ENCODE data around the gene SMOC2. TPM values are rescaled to one million over a fixed set of nuclear protein-coding genes. Genes with fewer than 3 reads are reported as not detected.
A peak's percentile ranks its signal among the peaks of the same experiment; 100 is the strongest.

SMOC2 gene
- total RNA-seq, 8 experiments from 2014 or later = 0.15 to 31.4 (median 0.94) TPM; not detected in 2

DNA sequence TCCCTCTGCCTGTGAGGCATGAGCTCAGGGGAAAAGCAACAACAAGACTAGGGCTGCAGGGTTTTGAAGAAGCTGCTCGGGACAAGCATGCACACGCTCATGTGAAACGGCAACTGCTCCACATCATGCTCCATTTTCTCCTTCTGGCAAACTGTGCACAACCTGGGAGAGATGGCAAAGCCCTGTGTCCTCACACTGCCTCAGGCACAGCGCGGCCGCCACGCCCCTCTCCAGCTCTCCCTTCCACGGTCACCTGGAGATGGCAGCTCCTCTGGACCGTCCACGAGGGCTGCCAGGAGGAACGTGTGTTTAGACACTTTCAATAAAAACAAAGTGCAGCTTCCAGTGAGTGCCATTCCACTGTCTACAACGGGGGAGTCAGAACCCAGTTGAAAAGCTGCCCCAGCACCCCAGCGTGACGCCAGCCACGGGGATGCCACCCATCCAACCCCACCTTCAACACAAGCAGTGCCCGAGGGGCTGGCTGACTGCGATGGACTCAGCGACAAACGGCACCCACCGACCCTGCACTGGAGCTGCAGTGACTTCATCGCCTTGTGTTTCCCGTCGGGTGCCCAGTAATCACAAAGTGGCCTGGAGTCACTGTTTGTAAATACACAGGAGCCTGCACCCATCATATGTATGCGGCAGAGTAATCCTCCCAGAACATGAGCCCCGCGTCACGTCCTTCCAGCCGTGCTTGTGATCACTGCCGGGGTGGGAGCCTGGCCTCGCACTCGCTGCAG is 16.1 kb downstream of the SMOC2 start:
- ATAC-seq (replicated peaks in 6 of 8) = no peak
- no peak overlapping the region for H3K27ac ChIP-seq
- WGBS, 10 experiments = 60 to 85% methylated on average over 1 to 16 of the region's 31 CpGs; no CpG with 5 or more reads in 8 of the 10 experiments
- in situ Hi-C loops (cut with MboI; ENCODE audit: low pct_unique_long_range_greater_than_20kb in 2 of 9, low sequenced_read_pairs in 9 of 9, unreplicated experiment in 9 of 9) = no loop called here
- no peak overlapping the region for H3K4me3 ChIP-seq
- H3K4me1 ChIP-seq (replicated peaks in 1 of 2) = peaks cover 12 to 14% of the 10 kb centered on the region in 2 donors

DNA sequence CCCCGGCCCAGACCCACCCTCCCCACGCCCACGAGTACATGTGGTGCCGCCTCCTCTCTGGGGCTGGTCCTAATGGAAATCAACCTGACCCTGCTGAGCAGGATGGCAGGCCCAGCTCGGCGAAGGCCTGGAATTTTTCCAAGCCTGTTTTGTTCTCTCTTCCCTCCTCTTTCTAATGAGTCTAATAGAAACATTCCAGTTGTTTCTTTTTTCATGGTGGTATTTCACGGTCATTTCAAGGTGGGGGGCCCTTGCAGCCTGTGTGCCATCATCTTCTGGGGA is 16.6 kb downstream of the SMOC2 start:
- Histone ChIP-seq H3K4me1 (replicated peaks in 1 of 2) (peaks cover 12 to 16% of the 10 kb centered on the region in 2 donors), H3K4me3 (no peak overlapping the region), H3K27ac (no peak overlapping the region)
- ATAC-seq (replicated peaks in 6 of 8) = peak in 5 of 8 experiments; percentile 40 to 63 (median 58)
- in situ Hi-C loops (cut with MboI; ENCODE audit: low pct_unique_long_range_greater_than_20kb in 2 of 9, low sequenced_read_pairs in 9 of 9, unreplicated experiment in 9 of 9) = no loop called here
- WGBS, 10 experiments = 20 to 44% methylated on average over 1 to 2 of the region's 7 CpGs; no CpG with 5 or more reads in 8 of the 10 experiments

DNA sequence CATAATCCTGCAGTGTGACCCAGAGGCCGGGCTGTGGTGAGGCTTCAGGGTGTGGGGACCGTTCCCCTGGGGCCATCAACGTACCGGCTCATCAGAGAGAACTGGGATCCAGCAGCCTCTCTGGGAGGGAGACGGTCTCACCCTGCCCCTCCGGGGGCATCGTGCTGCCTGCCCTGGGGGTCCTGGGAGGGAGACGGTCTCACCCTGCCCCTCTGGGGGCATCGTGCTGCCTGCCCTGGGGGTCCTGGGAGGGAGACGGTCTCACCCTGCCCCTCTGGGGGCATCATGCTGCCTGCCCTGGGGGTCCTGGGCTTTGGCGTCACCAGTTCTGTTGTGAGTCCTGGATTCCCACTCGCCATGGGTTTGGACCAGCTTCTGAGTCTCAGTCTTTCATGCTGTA is 17.1 kb downstream of the SMOC2 start:
- H3K4me1 ChIP-seq (replicated peaks in 1 of 2) = peaks cover 9 to 11% of the 10 kb centered on the region in 2 donors
- 68 to 70% methylated on average over 4 to 7 of the region's 12 CpGs; no CpG with 5 or more reads in 8 of the 10 experiments for WGBS, 10 experiments
- ATAC-seq (replicated peaks in 6 of 8) = peak in 1 of 8 experiments; percentile 9
- in situ Hi-C loops (cut with MboI; ENCODE audit: low pct_unique_long_range_greater_than_20kb in 2 of 9, low sequenced_read_pairs in 9 of 9, unreplicated experiment in 9 of 9) = no loop called here
- no peak overlapping the region for H3K4me3 ChIP-seq
- H3K27ac ChIP-seq = no peak overlapping the region

DNA sequence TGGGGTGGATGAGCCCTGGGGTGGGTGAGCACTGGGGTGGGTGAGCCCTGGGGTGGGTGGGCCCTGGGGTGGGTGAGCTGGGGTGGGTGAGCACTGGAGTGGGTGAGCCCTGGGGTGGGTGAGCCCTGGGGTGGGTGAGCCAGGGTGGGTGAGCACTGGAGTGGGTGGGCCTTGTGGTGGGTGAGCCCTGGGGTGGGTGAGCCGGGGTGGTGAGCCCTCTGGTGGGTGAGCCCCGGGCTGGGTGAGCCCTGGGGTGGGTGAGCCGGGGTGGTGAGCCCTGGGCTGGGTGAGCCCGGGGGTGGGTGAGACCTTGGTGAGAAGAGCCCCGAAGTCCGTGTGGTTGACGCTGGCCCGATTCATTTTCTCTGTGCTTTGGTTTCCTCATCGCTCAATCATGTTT is 18.6 kb downstream of the SMOC2 start:
- in situ Hi-C loops (cut with MboI; ENCODE audit: low pct_unique_long_range_greater_than_20kb in 2 of 9, low sequenced_read_pairs in 9 of 9, unreplicated experiment in 9 of 9) = no loop called here
- Histone ChIP-seq H3K27ac (no peak overlapping the region), H3K4me3 (no peak overlapping the region), H3K4me1 (replicated peaks in 1 of 2) (peaks cover 9 to 11% of the 10 kb centered on the region in 2 donors)
- ATAC-seq (replicated peaks in 6 of 8) = no peak
- WGBS, 10 experiments = 33 to 97% methylated on average over 3 to 5 of the region's 9 CpGs; no CpG with 5 or more reads in 8 of the 10 experiments

DNA sequence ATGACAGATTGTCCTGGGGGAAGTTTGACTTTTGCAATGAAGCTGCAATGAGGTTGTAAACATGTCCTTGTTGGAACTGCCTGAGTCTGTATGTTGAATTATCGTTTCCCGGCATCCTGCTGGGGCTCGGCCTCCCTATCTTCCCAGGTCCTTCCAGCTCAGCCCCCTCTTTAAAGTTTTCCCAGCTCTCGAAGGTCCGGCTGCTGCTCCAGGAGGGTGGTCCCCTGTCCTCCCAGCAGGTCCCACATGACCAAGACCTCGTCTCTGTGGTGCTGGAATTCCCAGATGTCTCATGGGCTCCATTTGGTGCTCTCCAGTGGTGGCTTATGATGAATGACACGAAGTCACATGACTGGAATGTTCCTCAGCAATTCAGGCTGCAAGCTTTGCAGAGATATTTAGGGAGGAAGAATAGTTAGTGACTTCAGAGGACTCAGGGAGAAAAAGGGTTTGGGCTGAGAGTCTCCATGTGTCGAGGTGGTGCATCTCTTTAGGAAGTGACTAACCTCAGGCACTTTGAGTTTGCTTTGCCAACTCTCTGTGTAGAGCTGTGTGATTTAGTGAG is 21.4 kb downstream of the SMOC2 start:
- in situ Hi-C loops (cut with MboI; ENCODE audit: low pct_unique_long_range_greater_than_20kb in 2 of 9, low sequenced_read_pairs in 9 of 9, unreplicated experiment in 9 of 9) = no loop called here
- ATAC-seq (replicated peaks in 6 of 8) = peak in 1 of 8 experiments; percentile 32

DNA sequence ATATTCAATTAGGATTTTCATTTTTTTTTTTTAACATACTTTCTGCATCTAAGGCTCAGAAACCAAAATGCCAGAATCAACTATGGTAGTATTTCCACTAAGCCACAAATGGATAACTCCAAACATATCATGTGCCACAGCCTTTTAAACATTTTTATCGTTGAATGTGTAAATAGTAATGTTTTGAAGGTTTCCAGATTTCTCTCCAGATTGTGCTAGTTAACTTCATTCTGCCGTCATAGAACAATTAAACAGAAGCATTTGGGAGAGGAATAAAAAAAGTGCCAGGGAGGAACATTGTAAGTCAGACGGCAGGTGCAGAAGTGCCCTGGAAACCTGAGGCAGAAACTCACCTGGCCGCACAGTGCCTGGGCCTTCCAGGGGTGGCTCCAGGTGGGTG is 23.6 kb downstream of the SMOC2 start:
- Histone ChIP-seq H3K27ac (no peak overlapping the region), H3K4me1 (replicated peaks in 1 of 2) (peaks cover 0 to 13% of the 10 kb centered on the region in 2 donors), H3K4me3 (no peak overlapping the region)
- ATAC-seq (replicated peaks in 6 of 8) = no peak
- WGBS, 10 experiments = 0 to 100% (median 78%) methylated on average over 1 to 3 of the region's 4 CpGs; no CpG with 5 or more reads in 1 of the 10 experiments
- in situ Hi-C loops (cut with MboI; ENCODE audit: low pct_unique_long_range_greater_than_20kb in 2 of 9, low sequenced_read_pairs in 9 of 9, unreplicated experiment in 9 of 9) = no loop called here

More for the DNA sequence above, 21.4 kb downstream of the SMOC2 start:
- Histone ChIP-seq H3K4me3 (no peak overlapping the region), H3K27ac (no peak overlapping the region), H3K4me1 (replicated peaks in 1 of 2) (peaks cover 6 to 19% of the 10 kb centered on the region in 2 donors)
- WGBS, 10 experiments = 0 to 88% (median 72%) methylated on average over 1 to 8 of the region's 8 CpGs; no CpG with 5 or more reads in 3 of the 10 experiments

DNA sequence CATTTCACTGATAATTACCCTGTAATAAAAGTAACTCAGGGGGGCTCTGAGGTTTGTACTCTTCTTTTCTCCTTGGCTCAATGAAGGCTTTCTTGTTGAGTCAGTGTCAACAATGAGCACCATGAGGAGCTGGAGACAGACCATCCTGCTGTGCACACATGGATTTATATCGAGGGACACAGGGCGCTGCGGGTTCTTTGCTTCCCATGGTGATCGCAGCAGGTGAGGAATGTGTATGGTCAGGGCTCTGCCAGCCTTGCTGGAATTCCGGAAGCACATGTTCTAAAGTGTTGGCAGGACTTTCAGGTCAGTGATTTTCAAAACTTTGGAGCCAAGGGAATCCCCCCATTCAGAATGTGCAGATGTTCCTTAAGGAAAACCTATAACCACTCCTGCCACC is 27.1 kb downstream of the SMOC2 start:
- in situ Hi-C loops (cut with MboI; ENCODE audit: low pct_unique_long_range_greater_than_20kb in 2 of 9, low sequenced_read_pairs in 9 of 9, unreplicated experiment in 9 of 9) = no loop called here

DNA sequence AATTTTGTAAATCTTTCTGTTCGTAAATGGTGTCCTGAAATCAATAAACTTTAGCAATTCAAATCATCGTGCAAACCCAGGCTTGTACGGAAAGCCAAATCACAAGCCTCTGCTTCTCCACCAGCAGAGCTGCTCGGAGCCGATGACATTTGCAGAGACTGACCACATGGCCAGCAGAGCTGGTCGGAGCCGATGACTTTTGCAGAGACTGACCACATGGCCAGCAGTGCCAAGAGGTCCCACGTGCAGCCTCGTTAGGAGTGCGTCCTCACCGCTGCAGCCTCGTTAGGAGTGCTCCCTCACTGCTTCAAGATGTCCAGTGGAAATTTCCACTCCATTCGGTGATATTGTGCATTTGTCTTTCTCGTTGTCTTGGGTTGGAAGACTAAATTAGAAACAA is 28.5 kb downstream of the SMOC2 start:
- peaks cover 2 to 8% of the 10 kb centered on the region in 2 donors for H3K4me1 ChIP-seq (replicated peaks in 1 of 2)
- H3K27ac ChIP-seq = no peak overlapping the region
- H3K4me3 ChIP-seq = no peak overlapping the region
- peak in 3 of 8 experiments; percentile 32 to 62 (median 59) for ATAC-seq (replicated peaks in 6 of 8)
- in situ Hi-C loops (cut with MboI; ENCODE audit: low pct_unique_long_range_greater_than_20kb in 2 of 9, low sequenced_read_pairs in 9 of 9, unreplicated experiment in 9 of 9) = no loop called here
- WGBS, 10 experiments = 4 to 100% (median 74%) methylated on average over 1 to 12 of the region's 14 CpGs; no CpG with 5 or more reads in 1 of the 10 experiments

More for the DNA sequence above, 27.1 kb downstream of the SMOC2 start:
- WGBS, 10 experiments = 21 to 100% (median 62%) methylated on average over 1 to 5 of the region's 5 CpGs; no CpG with 5 or more reads in 4 of the 10 experiments
- ATAC-seq (replicated peaks in 6 of 8) = peak in 1 of 8 experiments; percentile 75
- H3K4me3 ChIP-seq = no peak overlapping the region
- peaks cover 2 to 8% of the 10 kb centered on the region in 2 donors for H3K4me1 ChIP-seq (replicated peaks in 1 of 2)
- H3K27ac ChIP-seq = no peak overlapping the region

DNA sequence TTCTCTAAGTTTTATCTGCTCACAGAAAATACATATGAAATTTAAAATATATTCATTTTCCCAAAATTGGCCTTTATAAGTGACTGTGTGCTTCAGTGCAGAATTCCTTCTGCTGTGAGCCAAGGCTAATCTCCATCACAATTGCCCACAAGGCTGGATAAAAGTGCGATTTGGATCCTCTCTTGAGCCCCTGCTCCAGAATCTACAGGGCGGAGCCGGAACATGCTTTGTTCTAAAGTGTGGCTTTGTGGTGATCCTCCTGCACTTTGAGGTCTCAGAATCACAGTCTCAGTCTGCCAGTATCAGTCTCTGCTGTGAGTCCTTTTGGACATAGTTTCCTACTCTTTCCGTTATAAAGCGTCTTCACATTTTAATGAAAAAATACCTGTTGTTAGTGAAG is 28.9 kb downstream of the SMOC2 start:
- peaks cover 2 to 5% of the 10 kb centered on the region in 2 donors for H3K4me1 ChIP-seq (replicated peaks in 1 of 2)
- H3K27ac ChIP-seq = no peak overlapping the region
- ATAC-seq (replicated peaks in 6 of 8) = peak in 2 of 8 experiments; percentile 33 to 42
- in situ Hi-C loops (cut with MboI; ENCODE audit: low pct_unique_long_range_greater_than_20kb in 2 of 9, low sequenced_read_pairs in 9 of 9, unreplicated experiment in 9 of 9) = no loop called here
- no peak overlapping the region for H3K4me3 ChIP-seq
- 28 to 100% (median 72%) methylated on average over 1 to 5 of the region's 5 CpGs; no CpG with 5 or more reads in 2 of the 10 experiments for WGBS, 10 experiments

DNA sequence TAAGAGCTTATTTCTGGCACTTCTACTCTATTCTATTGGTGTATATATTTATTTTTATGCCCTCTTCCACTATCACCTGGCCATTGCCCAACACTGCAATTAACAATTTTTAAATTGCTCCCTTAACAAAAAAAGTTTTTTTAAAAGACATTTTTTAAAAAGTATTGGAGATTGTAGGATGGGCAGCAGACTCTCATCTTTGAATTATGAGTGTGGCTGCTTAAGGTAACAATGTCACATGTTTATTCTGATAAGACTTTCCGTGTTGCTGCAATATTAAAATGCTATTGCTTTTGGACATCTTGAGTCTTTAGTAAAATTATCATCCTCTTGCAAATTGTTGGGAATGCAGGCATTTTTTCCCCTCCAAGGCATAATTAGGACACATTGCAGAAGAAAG is 31.4 kb downstream of the SMOC2 start:
- in situ Hi-C loops (cut with MboI; ENCODE audit: low pct_unique_long_range_greater_than_20kb in 2 of 9, low sequenced_read_pairs in 9 of 9, unreplicated experiment in 9 of 9) = no loop called here
- WGBS, 10 experiments = 0 to 100% (median 87%) methylated on average over 1 of the region's 1 CpG; no CpG with 5 or more reads in 2 of the 10 experiments
- H3K4me1 ChIP-seq (replicated peaks in 1 of 2) = peaks cover 0 to 2% of the 10 kb centered on the region in 2 donors
- ATAC-seq (replicated peaks in 6 of 8) = no peak
- no peak overlapping the region for H3K4me3 ChIP-seq
- H3K27ac ChIP-seq = no peak overlapping the region

DNA sequence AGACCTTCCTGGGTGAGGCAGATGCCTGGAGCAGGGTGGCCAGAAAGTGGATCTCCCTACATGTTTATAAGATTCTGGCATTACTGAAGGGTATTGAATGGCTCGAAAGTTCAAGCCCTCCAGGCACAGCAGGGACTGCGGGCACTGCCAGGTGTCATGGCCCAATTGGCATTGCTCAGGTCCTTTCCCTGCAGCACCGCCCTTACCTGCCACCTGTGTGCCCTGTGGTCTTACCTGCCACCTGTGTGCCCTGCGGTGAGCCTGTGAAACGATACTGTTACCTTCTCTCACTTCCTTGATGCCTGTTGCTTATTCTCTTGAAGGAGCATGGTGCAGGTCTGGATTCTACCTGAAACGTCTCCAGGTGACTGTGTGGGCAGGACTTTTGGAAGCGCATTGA is 32.2 kb downstream of the SMOC2 start:
- Histone ChIP-seq H3K4me3 (no peak overlapping the region), H3K4me1 (replicated peaks in 1 of 2) (peaks cover 0 to 2% of the 10 kb centered on the region in 2 donors), H3K27ac (no peak overlapping the region)
- 0 to 100% (median 55%) methylated on average over 1 to 5 of the region's 7 CpGs; no CpG with 5 or more reads in 4 of the 10 experiments for WGBS, 10 experiments
- in situ Hi-C loops (cut with MboI; ENCODE audit: low pct_unique_long_range_greater_than_20kb in 2 of 9, low sequenced_read_pairs in 9 of 9, unreplicated experiment in 9 of 9) = no loop called here
- no peak for ATAC-seq (replicated peaks in 6 of 8)

DNA sequence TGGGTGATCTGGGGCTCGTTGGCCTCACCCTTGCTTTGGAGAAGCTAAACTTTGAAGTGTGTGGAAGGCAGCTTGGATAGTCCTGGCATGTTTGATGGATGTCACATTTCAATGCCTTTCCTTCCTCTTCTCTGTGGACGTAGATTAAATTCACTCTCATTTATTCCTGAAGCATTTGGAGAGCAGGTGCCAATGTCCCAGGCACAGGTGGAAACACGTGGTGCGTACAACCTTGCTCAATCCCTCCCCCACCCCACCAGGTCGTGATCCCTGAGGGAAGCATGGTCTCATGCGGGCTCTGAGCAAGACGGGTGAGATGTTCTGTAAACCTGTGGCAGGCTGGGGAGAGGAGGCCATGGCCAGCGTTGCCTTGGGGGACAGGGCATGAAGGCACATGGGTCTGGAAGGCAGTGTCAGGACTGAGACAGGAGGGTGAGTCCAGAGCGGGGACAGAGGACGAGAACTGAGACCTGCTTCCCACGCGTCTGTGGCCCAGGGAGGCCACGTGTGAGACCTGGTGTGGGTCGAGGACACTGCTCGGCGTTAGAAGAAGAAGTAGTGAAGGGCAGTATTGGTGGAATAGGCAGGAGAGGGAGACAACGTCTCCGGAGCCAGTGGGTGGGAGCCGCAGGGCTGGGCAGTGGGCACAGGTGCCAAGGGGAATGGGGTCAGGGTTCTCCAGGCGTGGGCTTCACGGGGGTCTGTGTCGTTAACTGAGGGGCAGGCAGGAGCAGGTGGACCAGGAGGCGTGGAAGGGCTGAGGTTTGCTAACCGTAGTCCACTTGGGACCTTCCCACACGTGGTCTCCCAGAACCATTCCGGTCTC is 34.4 kb downstream of the SMOC2 start:
- no peak for ATAC-seq (replicated peaks in 6 of 8)
- H3K4me1 ChIP-seq (replicated peaks in 1 of 2) = no peaks in the 10 kb centered on the region
- H3K27ac ChIP-seq = no peak overlapping the region
- H3K4me3 ChIP-seq = no peak overlapping the region
- in situ Hi-C loops (cut with MboI; ENCODE audit: low pct_unique_long_range_greater_than_20kb in 2 of 9, low sequenced_read_pairs in 9 of 9, unreplicated experiment in 9 of 9) = no loop called here
- WGBS, 10 experiments = 5 to 84% (median 77%) methylated on average over 1 to 8 of the region's 26 CpGs; no CpG with 5 or more reads in 3 of the 10 experiments

DNA sequence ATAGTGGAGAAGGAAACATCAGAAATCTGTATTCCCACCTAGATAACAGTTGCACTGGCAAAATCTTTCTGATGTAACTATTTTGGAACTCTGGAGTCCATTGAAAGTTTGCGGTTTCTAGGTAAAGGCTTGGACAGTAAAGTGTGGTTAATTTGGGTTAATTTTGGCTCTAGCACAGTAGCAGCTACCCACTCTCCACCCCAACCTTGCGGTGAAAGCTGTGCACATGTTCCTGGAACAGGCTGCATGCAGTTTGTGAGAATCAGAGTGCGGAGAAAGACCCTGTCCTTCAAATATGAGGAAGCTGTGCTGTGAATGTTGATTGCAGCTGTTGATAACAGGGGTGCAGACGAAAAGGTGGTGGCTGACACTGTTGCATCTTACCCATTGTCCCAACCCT is 38.4 kb downstream of the SMOC2 start:
- no peaks in the 10 kb centered on the region for H3K4me1 ChIP-seq (replicated peaks in 1 of 2)
- 33 to 100% (median 94%) methylated on average over 1 to 4 of the region's 4 CpGs for WGBS, 10 experiments
- ATAC-seq (replicated peaks in 6 of 8) = no peak
- H3K27ac ChIP-seq = no peak overlapping the region
- H3K4me3 ChIP-seq = no peak overlapping the region
- in situ Hi-C loops (cut with MboI; ENCODE audit: low pct_unique_long_range_greater_than_20kb in 2 of 9, low sequenced_read_pairs in 9 of 9, unreplicated experiment in 9 of 9) = no loop called here
